H1 (cell line): ENCODE data around the gene PRTG. TPM values are rescaled to one million over a fixed set of nuclear protein-coding genes. Genes with fewer than 3 reads are reported as not detected.

Experiments
- polyA plus RNA-seq, 7 experiments: library from polyadenylated mRNA; depleted of rRNA in 3 of 7; stranded (reverse) in 5 of 7; unstranded in 2 of 7; fragments of >200 nt in 5 of 7; fragments of 200-250 nt in 2 of 7; gene quantifications; 1 replicate in 5 of 7; 2 replicates in 1 of 7; 4 replicates in 1 of 7; pipeline versions ENCODE4 v1.2.1 to v1.2.3, GENCODE V29; 2011 to 2013; ENCODE audit warnings: missing spikeins in 2 of 7, mixed read lengths in 2 of 7
- total RNA-seq: library from RNA; stranded (reverse); fragmentation: NEBNext Ultra II Directional; extraction: Animal tissue kit (Norgen Biotek cat#: 25700); gene quantifications from 2 replicates; pipeline ENCODE4 v1.2.1, GENCODE V29; 2021
- TF ChIP-seq, protein P1 (sequence below), 3 experiments: IDR thresholded peaks; 1 replicate in 2 of 3; 2 replicates in 1 of 3; pipeline versions ENCODE4 v1.5.1 to v1.6.1; 2011; ENCODE audit warnings: low read length in 3 of 3, mild to moderate bottlenecking in 3 of 3, inconsistent platforms in 2 of 3, low read depth in 1 of 3, moderate library complexity in 1 of 3; ENCODE audit not compliant: insufficient read depth in 1 of 3; ENCODE audit errors: control extremely low read depth in 1 of 3

The PRTG gene
- total and polyA plus RNA-seq, 2 of the 8 experiments (the other 6 are each of a cell fraction or from before 2014, with no cell fraction given) = 3.1 to 3.2 TPM

DNA sequence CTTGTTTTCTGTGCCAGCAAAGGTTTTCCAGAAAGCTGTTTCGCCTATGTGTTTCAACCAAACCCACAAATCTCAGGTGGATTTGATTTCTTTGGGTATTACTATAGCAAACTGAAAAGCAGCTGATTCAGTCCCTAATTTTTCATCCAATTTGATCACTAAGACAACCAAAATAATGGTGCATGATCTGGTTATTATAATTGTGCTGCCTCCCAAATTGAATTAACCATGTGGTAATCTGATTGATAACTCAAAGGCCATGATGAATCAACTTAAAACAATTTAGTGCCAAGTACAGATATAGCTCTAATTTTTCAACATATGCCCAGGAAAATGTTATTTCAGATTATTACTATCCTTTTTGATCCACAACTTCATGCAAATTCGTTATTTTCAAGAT, 30.6 kb downstream of the PRTG start (continued):
- TF ChIP-seq, protein P1, sequence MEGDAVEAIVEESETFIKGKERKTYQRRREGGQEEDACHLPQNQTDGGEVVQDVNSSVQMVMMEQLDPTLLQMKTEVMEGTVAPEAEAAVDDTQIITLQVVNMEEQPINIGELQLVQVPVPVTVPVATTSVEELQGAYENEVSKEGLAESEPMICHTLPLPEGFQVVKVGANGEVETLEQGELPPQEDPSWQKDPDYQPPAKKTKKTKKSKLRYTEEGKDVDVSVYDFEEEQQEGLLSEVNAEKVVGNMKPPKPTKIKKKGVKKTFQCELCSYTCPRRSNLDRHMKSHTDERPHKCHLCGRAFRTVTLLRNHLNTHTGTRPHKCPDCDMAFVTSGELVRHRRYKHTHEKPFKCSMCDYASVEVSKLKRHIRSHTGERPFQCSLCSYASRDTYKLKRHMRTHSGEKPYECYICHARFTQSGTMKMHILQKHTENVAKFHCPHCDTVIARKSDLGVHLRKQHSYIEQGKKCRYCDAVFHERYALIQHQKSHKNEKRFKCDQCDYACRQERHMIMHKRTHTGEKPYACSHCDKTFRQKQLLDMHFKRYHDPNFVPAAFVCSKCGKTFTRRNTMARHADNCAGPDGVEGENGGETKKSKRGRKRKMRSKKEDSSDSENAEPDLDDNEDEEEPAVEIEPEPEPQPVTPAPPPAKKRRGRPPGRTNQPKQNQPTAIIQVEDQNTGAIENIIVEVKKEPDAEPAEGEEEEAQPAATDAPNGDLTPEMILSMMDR (IDR thresholded peaks at IDR 0.05; ENCODE audit: control extremely low read depth in 1 of 3, insufficient read depth in 1 of 3, low read depth in 1 of 3, low read length in 3 of 3) = no peak
